HUES64 (cell line): ENCODE data around the gene RAPGEF5.

Source experiments
- H3K27ac ChIP-seq: 2 replicates; pipeline ENCODE4 v1.7.0; 2013; ENCODE audit warnings: low read depth, low read length, inconsistent platforms
- H3K27me3 ChIP-seq: 2 replicates; pipeline ENCODE4 v1.6.1; 2013; ENCODE audit warnings: mild to moderate bottlenecking, low read length; ENCODE audit not compliant: insufficient read depth
- H3K36me3 ChIP-seq: 2 replicates; pipeline ENCODE4 v1.6.1; 2013; ENCODE audit warnings: mild to moderate bottlenecking, low read length; ENCODE audit not compliant: insufficient read depth
- H3K4me1 ChIP-seq: 2 replicates; pipeline ENCODE4 v1.6.1; 2013; ENCODE audit warnings: mild to moderate bottlenecking, low read length, moderate library complexity; ENCODE audit not compliant: insufficient read depth
- H3K4me3 ChIP-seq: 2 replicates; pipeline ENCODE4 v1.5.1; 2013; ENCODE audit warnings: mild to moderate bottlenecking, low read length, moderate library complexity
- H3K9ac ChIP-seq: 2 replicates; pipeline ENCODE4 v1.6.1; 2013; ENCODE audit warnings: mild to moderate bottlenecking, low read depth, low read length
- H3K9me3 ChIP-seq: 2 replicates; pipeline ENCODE4 v1.6.1; 2013; ENCODE audit warnings: low read depth, low read length; ENCODE audit not compliant: insufficient read depth
- WGBS: fragments of 150-250, 120-280 bp; methylation state at CpG from one replicate; pipeline ENCODE4 v1.1.7; 2013; ENCODE audit warnings: missing lambda C conversion rate; 5-methylcytosine and 5-hydroxymethylcytosine counted together

Gene RAPGEF5

GRCh38 chr7:22394739-22395138 is 37.8 kb upstream of the RAPGEF5 start:
- 96% methylated on average over 3 of the region's 3 CpGs for WGBS
- Histone ChIP-seq H3K9me3 (no peaks in the 10 kb centered on the region), H3K9ac (no peak overlapping the region), H3K27ac (no peak overlapping the region), H3K27me3 (no peaks in the 10 kb centered on the region), H3K36me3 (no peaks in the 10 kb centered on the region), H3K4me1 (peaks cover 4% of the 10 kb centered on the region; the same call in 1 of the 2 replicates), H3K4me3 (no peak overlapping the region)

GRCh38 chr7:22393913-22394729 is 37.2 kb upstream of the RAPGEF5 start:
- Histone ChIP-seq H3K27me3 (no peaks in the 10 kb centered on the region), H3K9me3 (no peaks in the 10 kb centered on the region), H3K4me1 (peaks cover 2% of the 10 kb centered on the region; the same call in 1 of the 2 replicates), H3K27ac (no peak overlapping the region), H3K36me3 (no peaks in the 10 kb centered on the region), H3K4me3 (no peak overlapping the region), H3K9ac (no peak overlapping the region)
- WGBS = 79% methylated on average over 13 of the region's 13 CpGs

GRCh38 chr7:22390516-22390915 is 33.6 kb upstream of the RAPGEF5 start:
- Histone ChIP-seq H3K4me1 (no peaks in the 10 kb centered on the region), H3K4me3 (no peak overlapping the region), H3K27me3 (no peaks in the 10 kb centered on the region), H3K9me3 (no peaks in the 10 kb centered on the region), H3K9ac (no peak overlapping the region), H3K36me3 (no peaks in the 10 kb centered on the region), H3K27ac (no peak overlapping the region)
- 50% methylated on average over 1 of the region's 1 CpG for WGBS

- no peak overlapping the region for H3K27ac ChIP-seq
- H3K4me3 ChIP-seq = no peak overlapping the region
- H3K36me3 ChIP-seq = no peaks in the 10 kb centered on the region
- no peaks in the 10 kb centered on the region for H3K4me1 ChIP-seq
- no peaks in the 10 kb centered on the region for H3K9me3 ChIP-seq
- WGBS = 100% methylated on average over 2 of the region's 2 CpGs
- H3K27me3 ChIP-seq = no peaks in the 10 kb centered on the region
- no peak overlapping the region for H3K9ac ChIP-seq
These were observed 32.9 kb upstream of the RAPGEF5 start for GRCh38 chr7:22389892-22390291.

- no peak overlapping the region for H3K9ac ChIP-seq
- no peak overlapping the region for H3K4me3 ChIP-seq
These were observed 30.6 kb upstream of the RAPGEF5 start for GRCh38 chr7:22387583-22387982.

GRCh38 chr7:22386865-22387264 is 29.9 kb upstream of the RAPGEF5 start:
- no peaks in the 10 kb centered on the region for H3K36me3 ChIP-seq
- no peak overlapping the region for H3K4me3 ChIP-seq
- WGBS = no CpG with 5 or more reads among the region's 1 CpG
- H3K4me1 ChIP-seq = peaks cover 3% of the 10 kb centered on the region; the same call in 1 of the 2 replicates
- no peaks in the 10 kb centered on the region for H3K9me3 ChIP-seq
- H3K27me3 ChIP-seq = no peaks in the 10 kb centered on the region
- no peak overlapping the region for H3K27ac ChIP-seq
- no peak overlapping the region for H3K9ac ChIP-seq

More at GRCh38 chr7:22387583-22387982, 30.6 kb upstream of the RAPGEF5 start:
- WGBS = 88% methylated on average over 4 of the region's 4 CpGs
- Histone ChIP-seq H3K4me1 (peaks cover 1% of the 10 kb centered on the region; the same call in 1 of the 2 replicates), H3K27ac (no peak overlapping the region), H3K36me3 (no peaks in the 10 kb centered on the region), H3K27me3 (no peaks in the 10 kb centered on the region), H3K9me3 (no peaks in the 10 kb centered on the region)

GRCh38 chr7:22386206-22386858 is 29.4 kb upstream of the RAPGEF5 start:
- H3K9ac ChIP-seq = no peak overlapping the region
- no peaks in the 10 kb centered on the region for H3K9me3 ChIP-seq
- no peaks in the 10 kb centered on the region for H3K36me3 ChIP-seq
- peaks cover 3% of the 10 kb centered on the region; the same call in 1 of the 2 replicates for H3K4me1 ChIP-seq
- WGBS = 93% methylated on average over 2 of the region's 2 CpGs
- H3K27ac ChIP-seq = no peak overlapping the region
- no peaks in the 10 kb centered on the region for H3K27me3 ChIP-seq
- no peak overlapping the region for H3K4me3 ChIP-seq

GRCh38 chr7:22385326-22385725 is 28.4 kb upstream of the RAPGEF5 start:
- H3K4me3 ChIP-seq = no peak overlapping the region
- H3K9ac ChIP-seq = no peak overlapping the region
- H3K27me3 ChIP-seq = no peaks in the 10 kb centered on the region
- H3K4me1 ChIP-seq = peaks cover 3% of the 10 kb centered on the region; the same call in 1 of the 2 replicates
- WGBS = 88% methylated on average over 4 of the region's 4 CpGs
- H3K9me3 ChIP-seq = no peaks in the 10 kb centered on the region
- H3K36me3 ChIP-seq = no peaks in the 10 kb centered on the region
- no peak overlapping the region for H3K27ac ChIP-seq

GRCh38 chr7:22380333-22380732 is 23.4 kb upstream of the RAPGEF5 start:
- 86% methylated on average over 2 of the region's 2 CpGs for WGBS
- Histone ChIP-seq H3K4me3 (no peak overlapping the region), H3K36me3 (no peaks in the 10 kb centered on the region), H3K27ac (no peak overlapping the region), H3K4me1 (peaks cover 3% of the 10 kb centered on the region; the same call in 1 of the 2 replicates), H3K27me3 (no peaks in the 10 kb centered on the region), H3K9me3 (no peaks in the 10 kb centered on the region), H3K9ac (no peak overlapping the region)

GRCh38 chr7:22378199-22378980 is 21.4 kb upstream of the RAPGEF5 start:
- Histone ChIP-seq H3K9me3 (no peaks in the 10 kb centered on the region), H3K36me3 (no peaks in the 10 kb centered on the region), H3K4me3 (no peak overlapping the region), H3K27ac (no peak overlapping the region), H3K4me1 (0 out of 2 replicates have a peak, but pooled peaks cover 3% of the 10 kb centered on the region), H3K27me3 (no peaks in the 10 kb centered on the region), H3K9ac (no peak overlapping the region)
- WGBS = 87% methylated on average over 7 of the region's 7 CpGs

GRCh38 chr7:22377703-22378102 is 20.7 kb upstream of the RAPGEF5 start:
- 87% methylated on average over 2 of the region's 2 CpGs for WGBS
- 0 out of 2 replicates have a peak, but pooled peaks cover 3% of the 10 kb centered on the region for H3K4me1 ChIP-seq
- no peak overlapping the region for H3K27ac ChIP-seq
- no peaks in the 10 kb centered on the region for H3K9me3 ChIP-seq
- no peaks in the 10 kb centered on the region for H3K27me3 ChIP-seq
- H3K9ac ChIP-seq = no peak overlapping the region
- H3K36me3 ChIP-seq = no peaks in the 10 kb centered on the region
- no peak overlapping the region for H3K4me3 ChIP-seq
